NK-92 (cell line): ENCODE results near the gene FGFR1OP2.
"Not testable (repeated sequence)": the region's sequence is repeated elsewhere in the genome, so short reads cannot be mapped to it uniquely, and the experiment has no call there.

Experiments used
- DNase-seq: peaks from one replicate; lab custom pipeline; 2025; ENCODE audit not compliant: unreplicated experiment; lab: John Stamatoyannopoulos, UW

The FGFR1OP2 gene

GRCh38 chr12:26940516-26941214 lies 2.4 kb downstream of the FGFR1OP2 start:
- no peak for DNase-seq

GRCh38 chr12:26941215-26941594 lies 2.9 kb downstream of the FGFR1OP2 start:
- no peak for DNase-seq

GRCh38 chr12:26948309-26948708 lies 10.0 kb downstream of the FGFR1OP2 start:
- DNase-seq: no peak

- no peak for DNase-seq
Measured at GRCh38 chr12:26953447-26953846, 15.2 kb downstream of the FGFR1OP2 start.

- no peak for DNase-seq
Measured at GRCh38 chr12:26954027-26954426, 15.8 kb downstream of the FGFR1OP2 start.

- not testable (repeated sequence) for DNase-seq
Measured at GRCh38 chr12:26961391-26961790, 23.1 kb downstream of the FGFR1OP2 start.

- no peak for DNase-seq
Measured at GRCh38 chr12:26961803-26962202, 23.5 kb downstream of the FGFR1OP2 start.

- no peak for DNase-seq
Measured at GRCh38 chr12:26963413-26963812, 25.1 kb downstream of the FGFR1OP2 start.

GRCh38 chr12:26966842-26967241 lies 28.6 kb downstream of the FGFR1OP2 start:
- DNase-seq: no peak

GRCh38 chr12:26970136-26970535 lies 31.9 kb downstream of the FGFR1OP2 start:
- DNase-seq: no peak

GRCh38 chr12:26971963-26972362 lies 33.7 kb downstream of the FGFR1OP2 start:
- no peak for DNase-seq

- no peak for DNase-seq
Measured at GRCh38 chr12:26976687-26977086, 38.4 kb downstream of the FGFR1OP2 start.

- DNase-seq: no peak
Measured at GRCh38 chr12:26978801-26979200, 40.5 kb downstream of the FGFR1OP2 start.

- DNase-seq: no peak
Measured at GRCh38 chr12:26979733-26980132, 41.5 kb downstream of the FGFR1OP2 start.

GRCh38 chr12:26982866-26983265 lies 44.6 kb downstream of the FGFR1OP2 start:
- DNase-seq: no peak

GRCh38 chr12:26987634-26988424 lies 49.6 kb downstream of the FGFR1OP2 start:
- no peak for DNase-seq

GRCh38 chr12:26988703-26989102 lies 50.4 kb downstream of the FGFR1OP2 start:
- DNase-seq: no peak

GRCh38 chr12:26989873-26990272 lies 51.6 kb downstream of the FGFR1OP2 start:
- DNase-seq: no peak

GRCh38 chr12:26991826-26992225 lies 53.6 kb downstream of the FGFR1OP2 start:
- DNase-seq: no peak

- no peak for DNase-seq
Measured at GRCh38 chr12:26994109-26994508, 55.8 kb downstream of the FGFR1OP2 start.

- DNase-seq: no peak
Measured at GRCh38 chr12:26995706-26996105, 57.4 kb downstream of the FGFR1OP2 start.

GRCh38 chr12:26997003-26997402 lies 58.7 kb downstream of the FGFR1OP2 start:
- no peak for DNase-seq
